ENCODE measurements around the gene GGA1.

GRCh38 chr22:37604074-37604473, 4.6 kb upstream of the GGA1 start:
- TF ChIP-seq RAD21 (IDR thresholded peaks at IDR 0.05; ENCODE audit: low read depth) (no peak), YY1 (IDR thresholded peaks at IDR 0.05; ENCODE audit: low read depth) (no peak), CEBPB (IDR thresholded peaks at IDR 0.05) (no peak), REST (IDR thresholded peaks at IDR 0.05; ENCODE audit: low read depth) (no peak), TAF1 (IDR thresholded peaks at IDR 0.05; ENCODE audit: low read depth) (no peak), EP300 (IDR thresholded peaks at IDR 0.05; ENCODE audit: borderline replicate concordance) (no peak), CREB1 (IDR thresholded peaks at IDR 0.05; ENCODE audit: low read depth) (no peak), TCF12 (IDR thresholded peaks at IDR 0.05; ENCODE audit: low read depth) (no peak), MAX (IDR thresholded peaks at IDR 0.05) (no peak), USF1 (IDR thresholded peaks at IDR 0.05) (no peak)
